ENCODE results near the gene SPNS2.

- TF ChIP-seq TCF7L2 (IDR thresholded peaks at IDR 0.05; ENCODE audit: low read depth, low read length): no peak
- TF ChIP-seq SIN3A (IDR thresholded peaks at IDR 0.05; ENCODE audit: borderline replicate concordance, insufficient read depth, low read depth, low read length): 0 out of 2 replicates have a peak, but pooled peaks have one; percentile 26
Measured at GRCh38 chr17:4536259-4536741, 37.6 kb downstream of the SPNS2 start.

Measured in Panc1 (cell line).